ENCODE results near the gene ZNF594. TPM values are rescaled to one million over a fixed set of nuclear protein-coding genes. Genes with fewer than 3 reads are reported as not detected.
"Not testable (repeated sequence)": the region's sequence is repeated elsewhere in the genome, so short reads cannot be mapped to it uniquely, and the experiment has no call there.

ZNF594 gene
- total RNA-seq, 4 donors from 2014 or later, result 19.6 to 37.2 (median 25.6) TPM

DNA sequence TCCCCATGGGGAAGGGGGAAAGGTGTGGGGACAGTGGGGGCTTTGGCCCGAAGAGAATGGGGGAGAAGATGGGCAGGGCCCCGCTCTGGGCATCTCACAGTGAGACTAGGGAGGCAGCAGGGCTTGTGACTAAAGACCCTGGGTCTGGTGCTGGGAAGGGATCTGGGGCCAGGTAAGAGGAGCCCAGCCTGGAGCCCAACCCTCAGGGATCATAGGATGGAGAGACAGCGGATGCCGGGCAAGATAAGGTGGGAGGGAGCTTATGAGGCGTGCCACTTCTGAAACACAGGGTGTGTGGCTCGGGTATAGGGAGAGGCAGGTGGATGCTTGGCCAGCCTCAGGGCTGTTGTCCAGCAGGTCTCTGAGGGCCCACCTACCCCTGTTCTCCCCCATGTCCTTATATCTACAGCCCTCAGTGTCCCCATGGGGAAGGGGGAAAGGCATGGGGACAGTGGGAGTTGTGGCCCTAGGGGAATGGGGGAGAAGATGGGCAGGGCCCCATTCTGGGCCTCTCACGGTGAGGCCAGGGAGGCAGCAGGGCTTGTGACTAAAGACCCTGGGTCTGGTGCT lies 60.4 kb downstream of the ZNF594 start:
- DNase-seq (ENCODE audit: low spot score in 2 of 2), result no peak
- 88 to 93% methylated on average over 7 of the region's 7 CpGs for WGBS, 2 donors
- Histone ChIP-seq H3K9me3 (no peaks in the 10 kb centered on the region), H3K27me3 (no peaks in the 10 kb centered on the region), H3K4me3 (no peak overlapping the region), H3K4me1 (no peaks in the 10 kb centered on the region), H3K36me3 (no peaks in the 10 kb centered on the region), H3K27ac (no peak overlapping the region)
- TF ChIP-seq CTCF (IDR thresholded peaks at IDR 0.05), result no peak
- no peak for TF ChIP-seq POLR2A (IDR thresholded peaks at IDR 0.05)
- no peak for TF ChIP-seq EP300 (IDR thresholded peaks at IDR 0.05)

DNA sequence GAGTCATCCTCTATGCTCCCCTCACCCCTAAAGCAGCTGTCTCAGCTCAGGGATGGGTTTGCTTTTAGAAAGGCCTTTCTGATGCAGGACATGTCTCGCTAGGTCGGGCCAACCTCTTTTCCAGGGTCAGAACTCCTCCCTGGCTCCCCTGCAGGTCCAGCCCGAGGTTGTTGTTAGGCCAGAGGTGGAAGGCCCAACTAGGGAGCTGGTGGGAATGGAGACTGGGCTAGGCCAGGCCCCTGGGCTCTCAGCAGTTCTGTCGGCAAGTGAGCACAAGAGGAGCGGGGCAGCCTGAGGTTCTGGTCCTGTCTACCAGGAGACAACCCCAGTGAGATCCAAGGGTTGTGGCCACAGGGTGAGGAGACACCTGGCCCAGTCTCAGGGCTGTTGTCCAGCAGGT lies 61.0 kb downstream of the ZNF594 start:
- not testable (repeated sequence) for H3K4me1 ChIP-seq; H3K36me3 ChIP-seq; H3K27me3 ChIP-seq; H3K4me3 ChIP-seq; DNase-seq (ENCODE audit: low spot score in 2 of 2); H3K9me3 ChIP-seq; H3K27ac ChIP-seq
- 79 to 82% methylated on average over 3 to 5 of the region's 5 CpGs for WGBS, 2 donors

GRCh38 chr17:5130261-5130660 lies 61.4 kb downstream of the ZNF594 start:
- not testable (repeated sequence) for H3K27ac ChIP-seq, H3K4me3 ChIP-seq, H3K27me3 ChIP-seq

GRCh38 chr17:5129770-5130169 lies 61.9 kb downstream of the ZNF594 start:
- not testable (repeated sequence) for H3K4me3 ChIP-seq; H3K9me3 ChIP-seq; H3K27me3 ChIP-seq; H3K27ac ChIP-seq; H3K4me1 ChIP-seq; DNase-seq (ENCODE audit: low spot score in 2 of 2); H3K36me3 ChIP-seq
- WGBS, 2 donors, result 89 to 92% methylated on average over 8 of the region's 8 CpGs

More at GRCh38 chr17:5130261-5130660, 61.4 kb downstream of the ZNF594 start:
- not testable (repeated sequence) for H3K4me1 ChIP-seq; H3K9me3 ChIP-seq; DNase-seq (ENCODE audit: low spot score in 2 of 2); H3K36me3 ChIP-seq
- WGBS, 2 donors, result 85 to 92% methylated on average over 9 to 10 of the region's 10 CpGs

Other genes with a start within 250 kb of the ZNF594 start
- 1,000 to 10,000 TPM in 1 of 4 donors, 100 to 1,000 TPM in 3; 422 to 1,004 (median 483) TPM for gene PFN1, start 243.3 kb downstream of the ZNF594 start, total RNA-seq
- 10 to 100 TPM in 2 of 4 donors, 1 to 10 TPM in 2; 7.5 to 15.3 (median 10.2) TPM for gene ENO3, start 240.7 kb downstream of the ZNF594 start, total RNA-seq
- 10 to 100 TPM; 36.9 to 70.0 (median 42.0) TPM for gene SPAG7, start 224.1 kb downstream of the ZNF594 start, total RNA-seq
- 10 to 100 TPM; 15.3 to 46.2 (median 22.5) TPM for gene CAMTA2, start 204.2 kb downstream of the ZNF594 start, total RNA-seq
- gene INCA1, start 194.3 kb downstream of the ZNF594 start, total RNA-seq, result 1 to 10 TPM; 1.2 to 1.8 (median 1.7) TPM
- gene KIF1C, start 193.9 kb downstream of the ZNF594 start, total RNA-seq, result 10 to 100 TPM; 78.0 to 89.7 (median 79.6) TPM
- not detected for gene SLC52A1, start 156.4 kb downstream of the ZNF594 start, total RNA-seq
- 1 to 10 TPM; 2.5 to 7.1 (median 4.7) TPM for gene ZFP3, start 113.4 kb downstream of the ZNF594 start, total RNA-seq
- gene ZNF232, start 80.0 kb downstream of the ZNF594 start, total RNA-seq, result 10 to 100 TPM in 2 of 4 donors, 1 to 10 TPM in 2; 7.3 to 16.4 (median 9.8) TPM
- gene USP6, start 75.8 kb downstream of the ZNF594 start, total RNA-seq, result 1 to 10 TPM in 1 of 4 donors, under 1 TPM in 1, not detected in 2; under 0.01 to 3.9 TPM
- gene SCIMP, start 43.0 kb upstream of the ZNF594 start, total RNA-seq, result 1 to 10 TPM in 3 of 4 donors, under 1 TPM in 1; 0.84 to 3.0 (median 1.5) TPM
- gene RABEP1, start 90.4 kb upstream of the ZNF594 start, total RNA-seq, result 10 to 100 TPM; 45.7 to 61.8 (median 47.7) TPM
- gene NUP88, start 227.8 kb upstream of the ZNF594 start, total RNA-seq, result 10 to 100 TPM; 56.2 to 91.5 (median 75.2) TPM
- 10 to 100 TPM; 36.3 to 79.3 (median 65.2) TPM for gene RPAIN, start 228.3 kb upstream of the ZNF594 start, total RNA-seq
- gene C1QBP, start 247.3 kb upstream of the ZNF594 start, total RNA-seq, result 100 to 1,000 TPM in 1 of 4 donors, 10 to 100 TPM in 3; 62.7 to 103 (median 83.7) TPM

All from tibial nerve (tissue), 4 donors.